GM12878 (cell line): ENCODE results near the gene CEP131. TPM values are rescaled to one million over a fixed set of nuclear protein-coding genes. Genes with fewer than 3 reads are reported as not detected.

Experiments used
- ATAC-seq: fragments of 200-7000 bp; cut with Tn5 transposase; 3 replicates; pipeline ENCODE4 v1.9.1; 2020; ENCODE audit warnings: mild to moderate bottlenecking, moderate library complexity
- BruUV-seq: library from RNA; stranded (reverse); fragments of 400-500 nt; replicated peaks from 2 replicates; lab custom pipeline; 2021; lab: Mats Ljungman, UMichigan
- CTCF ChIA-PET: fragments of 300-600 bp; sonication (Branson Sonifier 250); formaldehyde crosslinking; extraction: SDS; loops from one replicate; lab custom pipeline; 2021; ENCODE audit warnings: inconsistent platforms; lab: Yijun Ruan, JAX
- POLR2A ChIA-PET: fragments of 350-600 bp; formaldehyde crosslinking; extraction: SDS; loops from one replicate; lab custom pipeline; 2021; ENCODE audit warnings: inconsistent platforms; lab: Charles Lee
- RAD21 ChIA-PET: fragments of 300-600 bp; sonication (Branson Sonifier 250); formaldehyde crosslinking; loops from one replicate; lab custom pipeline; 2023; ENCODE audit warnings: antibody characterized with exemption; ENCODE audit not compliant: unreplicated experiment; lab: Charles Lee
- SMC1A ChIA-PET: fragments of 300-600 bp; sonication (Branson Sonifier 250); formaldehyde crosslinking; loops from one replicate; lab custom pipeline; 2023; ENCODE audit not compliant: unreplicated experiment, uncharacterized antibody; lab: Charles Lee
- DNase-seq: peaks from one replicate; pipeline ENCODE4 v3.0.0-alpha.2; 2011; ENCODE audit warnings: low read depth, low spot score
- FAIRE-seq: peaks from 3 replicates; lab custom pipeline; 2011; peaks lifted over from hg19 to GRCh38; lab: Jason Lieb, UNC
- H2AFZ ChIP-seq: 2 replicates; pipeline ENCODE4 v1.6.0; 2011; ENCODE audit warnings: low read depth, low read length, control low read depth; ENCODE audit not compliant: control insufficient read depth
- H3K27ac ChIP-seq: 2 replicates; pipeline ENCODE4 v1.5.1; 2011; ENCODE audit warnings: control low read depth; ENCODE audit not compliant: control insufficient read depth, insufficient read depth
- H3K27me3 ChIP-seq, 2 experiments: replicated peaks in 1 of 2; 2 replicates each; pipeline versions ENCODE4 v1.6.0 to v1.6.1; 2011; ENCODE audit warnings: low read length in 1 of 2; ENCODE audit not compliant: control insufficient read depth in 2 of 2, insufficient read depth in 2 of 2
- H3K36me3 ChIP-seq, 2 experiments: 2 replicates each; pipeline ENCODE4 v1.5.1; 2011; ENCODE audit warnings: low read length in 1 of 2; ENCODE audit not compliant: control insufficient read depth in 2 of 2, insufficient read depth in 2 of 2
- H3K4me1 ChIP-seq: 2 replicates; pipeline ENCODE4 v1.6.1; 2011; ENCODE audit warnings: mild to moderate bottlenecking, low read length, moderate library complexity, mixed read lengths; ENCODE audit not compliant: control insufficient read depth, insufficient read depth
- H3K4me2 ChIP-seq: 2 replicates; pipeline ENCODE4 v1.6.0; 2011; ENCODE audit warnings: control low read depth; ENCODE audit not compliant: control insufficient read depth, insufficient read depth
- H3K4me3 ChIP-seq: fragments of 200-600 bp; sonication (generic); 2 replicates; pipeline ENCODE4 v1.5.1; 2016
- H3K79me2 ChIP-seq: 2 replicates; pipeline ENCODE4 v1.6.0; 2011; ENCODE audit warnings: low read length; ENCODE audit not compliant: control insufficient read depth, insufficient read depth
- H3K9ac ChIP-seq: 2 replicates; pipeline ENCODE4 v1.8.0; 2011; ENCODE audit warnings: low read length, control low read depth, mixed read lengths; ENCODE audit not compliant: control insufficient read depth, insufficient read depth
- H3K9me3 ChIP-seq: replicated peaks from 3 replicates; pipeline ENCODE4 v1.5.1; 2011; ENCODE audit warnings: mild to moderate bottlenecking, low read length; ENCODE audit not compliant: control insufficient read depth, insufficient read depth
- H4K20me1 ChIP-seq: 2 replicates; pipeline ENCODE4 v1.6.0; 2011; ENCODE audit not compliant: control insufficient read depth, insufficient read depth
- CBFB ChIP-seq: IDR thresholded peaks from 2 replicates; pipeline ENCODE4 v1.6.1; 2016; ENCODE audit warnings: antibody characterized with exemption, low read depth
- CHD4 ChIP-seq: fragments of 200-600 bp; sonication (generic); IDR thresholded peaks from 2 replicates; pipeline ENCODE4 v1.6.1; 2016; ENCODE audit warnings: mild to moderate bottlenecking
- POLR2A ChIP-seq: IDR thresholded peaks from 2 replicates; pipeline ENCODE4 v1.6.1; 2011; ENCODE audit warnings: low read depth, mild to moderate bottlenecking, low read length
- WGBS: methylation state at CpG from one replicate; pipeline ENCODE4 v1.1.6; 2016; ENCODE audit warnings: low lambda C conversion rate; ENCODE audit not compliant: insufficient replicate concordance, insufficient coverage; ENCODE audit errors: missing lambda C conversion rate; 5-methylcytosine and 5-hydroxymethylcytosine counted together
- in situ Hi-C: fragments of 300-500 bp; cut with MboI; formaldehyde crosslinking; loops from 9 replicates; pipeline ENCODE4 v1.14.3; 2018; ENCODE audit warnings: mixed read lengths
- intact Hi-C: fragments of 100-400 bp; cut with micrococcal nuclease; formaldehyde crosslinking; loops from one replicate; pipeline ENCODE4 v1.14.2; 2022; ENCODE audit not compliant: unreplicated experiment
- polyA plus RNA-seq, 11 experiments: library from polyadenylated mRNA; depleted of rRNA in 4 of 11; unstranded in 6 of 11; stranded (reverse) in 5 of 11; fragments of >200 nt; fragmentation: Nextera tagmentation in 4 of 11; fragmentation: Illumina TruSeq in 1 of 11; extraction: Ambion mirVana in 4 of 11; extraction: Trizol in 1 of 11; gene quantifications; 1 replicate in 1 of 11; 2 replicates in 10 of 11; pipeline versions ENCODE4 v1.2.1 to v1.2.3, GENCODE V29; 2011 to 2016; ENCODE audit warnings: inconsistent platforms in 2 of 11, missing spikeins in 2 of 11, low read depth in 1 of 11
- total RNA-seq, 4 experiments: library from RNA; depleted of rRNA in 3 of 4; stranded (reverse); fragments of >200 nt in 3 of 4; fragmentation: Illumina TruSeq in 1 of 4; extraction: Trizol in 1 of 4; gene quantifications; 2 replicates each; pipeline versions ENCODE4 v1.2.1 to v1.2.3, GENCODE V29; 2013 to 2021
- TF ChIP-seq, protein P1 (sequence below): fragments of 150-350 bp; IDR thresholded peaks from 2 replicates; pipeline ENCODE4 v1.6.1; 2016; ENCODE audit warnings: low read depth, low read length

Gene CEP131
- total and polyA plus RNA-seq, 10 of the 15 experiments (the other 5 are each of a cell fraction or from before 2014, with no cell fraction given), result 0.05 to 17.3 (median 6.7) TPM

DNA sequence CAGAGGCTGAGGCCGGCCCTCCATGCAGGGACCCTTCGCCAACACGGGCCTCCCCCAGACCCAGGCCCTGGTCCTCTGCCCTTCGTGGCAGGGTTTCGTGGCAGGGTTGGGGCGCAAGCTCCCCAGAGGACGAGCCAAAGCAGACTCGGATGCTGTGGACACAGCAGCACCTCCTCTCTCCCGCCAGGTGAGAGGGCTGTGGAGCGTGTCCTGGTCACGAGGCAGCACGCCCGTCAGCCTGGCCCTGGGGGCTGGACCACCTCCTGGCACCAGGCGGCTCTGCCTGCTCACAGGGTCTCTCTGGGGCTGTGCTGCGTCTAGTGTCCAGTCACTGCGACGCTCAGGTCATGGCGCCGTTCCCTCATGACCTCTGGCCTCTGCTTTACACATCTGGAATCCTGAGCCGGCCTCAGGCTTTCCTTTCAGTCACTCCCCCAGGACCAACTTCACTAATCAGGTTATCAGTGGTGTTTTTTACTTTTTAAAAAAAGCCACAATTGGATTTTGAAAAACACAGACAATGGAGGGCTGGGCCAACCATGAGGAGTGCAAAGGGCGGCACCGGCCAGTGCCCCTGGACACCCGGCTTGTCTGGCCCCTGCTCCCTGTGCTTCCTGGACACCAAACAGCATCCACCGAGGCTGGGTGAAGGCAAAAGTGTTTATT, 21.7 kb upstream of the CEP131 start (continued):
- TF ChIP-seq, protein P1, sequence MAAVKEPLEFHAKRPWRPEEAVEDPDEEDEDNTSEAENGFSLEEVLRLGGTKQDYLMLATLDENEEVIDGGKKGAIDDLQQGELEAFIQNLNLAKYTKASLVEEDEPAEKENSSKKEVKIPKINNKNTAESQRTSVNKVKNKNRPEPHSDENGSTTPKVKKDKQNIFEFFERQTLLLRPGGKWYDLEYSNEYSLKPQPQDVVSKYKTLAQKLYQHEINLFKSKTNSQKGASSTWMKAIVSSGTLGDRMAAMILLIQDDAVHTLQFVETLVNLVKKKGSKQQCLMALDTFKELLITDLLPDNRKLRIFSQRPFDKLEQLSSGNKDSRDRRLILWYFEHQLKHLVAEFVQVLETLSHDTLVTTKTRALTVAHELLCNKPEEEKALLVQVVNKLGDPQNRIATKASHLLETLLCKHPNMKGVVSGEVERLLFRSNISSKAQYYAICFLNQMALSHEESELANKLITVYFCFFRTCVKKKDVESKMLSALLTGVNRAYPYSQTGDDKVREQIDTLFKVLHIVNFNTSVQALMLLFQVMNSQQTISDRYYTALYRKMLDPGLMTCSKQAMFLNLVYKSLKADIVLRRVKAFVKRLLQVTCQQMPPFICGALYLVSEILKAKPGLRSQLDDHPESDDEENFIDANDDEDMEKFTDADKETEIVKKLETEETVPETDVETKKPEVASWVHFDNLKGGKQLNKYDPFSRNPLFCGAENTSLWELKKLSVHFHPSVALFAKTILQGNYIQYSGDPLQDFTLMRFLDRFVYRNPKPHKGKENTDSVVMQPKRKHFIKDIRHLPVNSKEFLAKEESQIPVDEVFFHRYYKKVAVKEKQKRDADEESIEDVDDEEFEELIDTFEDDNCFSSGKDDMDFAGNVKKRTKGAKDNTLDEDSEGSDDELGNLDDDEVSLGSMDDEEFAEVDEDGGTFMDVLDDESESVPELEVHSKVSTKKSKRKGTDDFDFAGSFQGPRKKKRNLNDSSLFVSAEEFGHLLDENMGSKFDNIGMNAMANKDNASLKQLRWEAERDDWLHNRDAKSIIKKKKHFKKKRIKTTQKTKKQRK, result no peak
- no peak for TF ChIP-seq CBFB

DNA sequence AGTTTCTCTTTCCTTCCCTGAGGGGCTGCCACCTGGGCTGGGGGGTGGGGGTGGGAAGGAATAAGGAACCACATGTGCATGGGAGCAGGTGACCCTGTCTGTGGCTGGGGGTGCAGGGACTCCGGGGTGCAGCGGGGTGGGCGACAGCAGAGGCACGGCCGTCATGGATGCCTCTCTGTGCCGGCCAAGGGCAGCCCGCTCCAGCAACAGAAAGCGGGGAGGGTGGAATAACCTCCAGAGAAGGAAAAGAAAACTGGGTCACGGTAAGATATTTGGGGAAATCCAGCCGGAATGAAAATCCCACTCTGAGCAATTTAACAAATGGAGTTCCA, 20.5 kb upstream of the CEP131 start:
- RAD21 ChIA-PET, result interaction anchor here (1.3 kb wide), 1 partner anchor 242 kb away, joined by 3 read pairs; no protein-coding TSS in a partner anchor
- in situ Hi-C loops (loop anchor here (5.0 to 25.0 kb wide), 2 partner anchors 96 to 231 kb away; no protein-coding TSS in a partner anchor), intact Hi-C loops (no loop called here)
- H3K4me3 ChIP-seq, result no peak overlapping the region
- TF ChIP-seq CHD4, result no peak
- peak; percentile 52; the same call in 1 of the 2 replicates for TF ChIP-seq POLR2A
- no peak overlapping the region for H3K4me2 ChIP-seq
- DNase-seq (no peak), FAIRE-seq (no peak), ATAC-seq (no peak)
- POLR2A ChIA-PET, result no interaction called here
- peaks cover 23% of the 10 kb centered on the region for H3K4me1 ChIP-seq
- SMC1A ChIA-PET, result interaction anchor here (1.7 kb wide), 1 partner anchor 100 kb away, joined by 5 read pairs; no protein-coding TSS in a partner anchor
- BruUV-seq, result no TSS peak
- no peaks in the 10 kb centered on the region for H3K27me3 ChIP-seq
- WGBS, result 93% methylated on average over 10 of the region's 10 CpGs
- no peak overlapping the region for H3K9ac ChIP-seq
- no peak overlapping the region for H2AFZ ChIP-seq
- no peaks in the 10 kb centered on the region for H3K9me3 ChIP-seq
- peaks cover 30% of the 10 kb centered on the region for H3K79me2 ChIP-seq
- CTCF ChIA-PET, result interaction anchor here (1.2 kb wide), 1 partner anchor 101 kb away, joined by 3 read pairs; no protein-coding TSS in a partner anchor
- no peak overlapping the region for H3K27ac ChIP-seq
- H3K36me3 ChIP-seq, result peaks cover 0 to 2% of the 10 kb centered on the region in 2 experiments; a peak in 2 of 4 replicates
- no peaks in the 10 kb centered on the region for H4K20me1 ChIP-seq
